Body of pancreas (tissue), 4 donors: ENCODE results near the gene IL21R. TPM values are rescaled to one million over a fixed set of nuclear protein-coding genes. Genes with fewer than 3 reads are reported as not detected.

Source experiments
- ATAC-seq: fragments of 150-250 bp; one replicate; pipeline ENCODE4 v1.9.1; 2016
- DNase-seq, 4 donors: peaks; one replicate each; pipeline ENCODE4 v3.0.0-alpha.2; 2019
- H3K27ac ChIP-seq, 4 donors: fragments of 200-600 bp; sonication (generic); 1 replicate in 3 of 4; 2 replicates in 1 of 4; pipeline versions ENCODE4 v1.5.1 to v1.6.1; 2016 to 2019; ENCODE audit warnings: mild to moderate bottlenecking in 1 of 4, mixed read lengths in 1 of 4, moderate library complexity in 1 of 4
- H3K27me3 ChIP-seq, 2 donors: fragments of 200-600 bp; sonication (generic); one replicate each; pipeline ENCODE4 v1.6.0; 2016; ENCODE audit warnings: mild to moderate bottlenecking in 1 of 2
- H3K36me3 ChIP-seq, 2 donors: fragments of 200-600 bp; sonication (generic); replicated peaks in 1 of 2; 2 replicates each; pipeline ENCODE4 v1.5.1; 2016; ENCODE audit warnings: low read depth in 2 of 2; ENCODE audit not compliant: insufficient read depth in 1 of 2
- H3K4me1 ChIP-seq: fragments of 200-600 bp; sonication (generic); one replicate; pipeline ENCODE4 v1.6.0; 2016
- H3K4me3 ChIP-seq, 2 donors: fragments of 200-600 bp; sonication (generic); 1 replicate in 1 of 2; 2 replicates in 1 of 2; pipeline ENCODE4 v1.5.1; 2016 to 2019
- H3K9me3 ChIP-seq, 3 donors: fragments of 200-600 bp; sonication (generic); 1 replicate in 2 of 3; 2 replicates in 1 of 3; pipeline ENCODE4 v1.5.1; 2016
- POLR2A ChIP-seq, 3 donors: fragments of 450-650 bp; IDR thresholded peaks; one replicate each; pipeline ENCODE4 v1.6.1; 2016; ENCODE audit warnings: antibody characterized with exemption in 3 of 3, mild to moderate bottlenecking in 2 of 3
- WGBS, 2 donors: methylation state at CpG; one replicate each; pipeline ENCODE4 v1.1.5; 2017; 5-methylcytosine and 5-hydroxymethylcytosine counted together
- intact Hi-C: fragments of 100-400 bp; cut with DNase I; formaldehyde crosslinking; loops from one replicate; pipeline ENCODE4 v1.15.1; 2023
- total RNA-seq, 2 donors: library from RNA; depleted of rRNA; stranded (reverse); fragments of >200 nt; gene quantifications; one replicate each; pipeline ENCODE4 v1.1.0, GENCODE V29; 2016
- TF ChIP-seq, protein P1 (sequence below), 7 experiments: fragments of 450-650 bp in 4 of 7; fragments of 200-600 bp in 3 of 7; sonication (generic) in 3 of 7; IDR thresholded peaks; one replicate each; pipeline ENCODE4 v1.5.1; 2016 to 2019; ENCODE audit warnings: antibody characterized with exemption in 7 of 7

The IL21R gene
- total RNA-seq, 2 donors from 2014 or later, result 0.26 TPM; not detected in 1

GRCh38 chr16:27367461-27368357 is 34.3 kb upstream of the IL21R start:
- ATAC-seq (peak; percentile 71), DNase-seq (peak; percentile 80 to 82 (median 80))
- TF ChIP-seq, protein P1, sequence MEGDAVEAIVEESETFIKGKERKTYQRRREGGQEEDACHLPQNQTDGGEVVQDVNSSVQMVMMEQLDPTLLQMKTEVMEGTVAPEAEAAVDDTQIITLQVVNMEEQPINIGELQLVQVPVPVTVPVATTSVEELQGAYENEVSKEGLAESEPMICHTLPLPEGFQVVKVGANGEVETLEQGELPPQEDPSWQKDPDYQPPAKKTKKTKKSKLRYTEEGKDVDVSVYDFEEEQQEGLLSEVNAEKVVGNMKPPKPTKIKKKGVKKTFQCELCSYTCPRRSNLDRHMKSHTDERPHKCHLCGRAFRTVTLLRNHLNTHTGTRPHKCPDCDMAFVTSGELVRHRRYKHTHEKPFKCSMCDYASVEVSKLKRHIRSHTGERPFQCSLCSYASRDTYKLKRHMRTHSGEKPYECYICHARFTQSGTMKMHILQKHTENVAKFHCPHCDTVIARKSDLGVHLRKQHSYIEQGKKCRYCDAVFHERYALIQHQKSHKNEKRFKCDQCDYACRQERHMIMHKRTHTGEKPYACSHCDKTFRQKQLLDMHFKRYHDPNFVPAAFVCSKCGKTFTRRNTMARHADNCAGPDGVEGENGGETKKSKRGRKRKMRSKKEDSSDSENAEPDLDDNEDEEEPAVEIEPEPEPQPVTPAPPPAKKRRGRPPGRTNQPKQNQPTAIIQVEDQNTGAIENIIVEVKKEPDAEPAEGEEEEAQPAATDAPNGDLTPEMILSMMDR (IDR thresholded peaks at IDR 0.05), result peak; percentile 69 to 90 (median 82)
- no peak for TF ChIP-seq POLR2A (IDR thresholded peaks at IDR 0.05)
- no peaks in the 10 kb centered on the region for H3K9me3 ChIP-seq
- H3K36me3 ChIP-seq, result peaks cover 0 to 5% of the 10 kb centered on the region in 2 donors
- intact Hi-C loops, result no loop called here
- H3K27ac ChIP-seq, result peak overlapping the region in 3 of 4 donors; percentile 9 to 65 (median 41)
- no peaks in the 10 kb centered on the region for H3K27me3 ChIP-seq
- no peak overlapping the region for H3K4me3 ChIP-seq
- WGBS, 2 donors, result 6 to 10% methylated on average over 19 to 27 of the region's 27 CpGs
- H3K4me1 ChIP-seq, result peaks cover 32% of the 10 kb centered on the region

DNA sequence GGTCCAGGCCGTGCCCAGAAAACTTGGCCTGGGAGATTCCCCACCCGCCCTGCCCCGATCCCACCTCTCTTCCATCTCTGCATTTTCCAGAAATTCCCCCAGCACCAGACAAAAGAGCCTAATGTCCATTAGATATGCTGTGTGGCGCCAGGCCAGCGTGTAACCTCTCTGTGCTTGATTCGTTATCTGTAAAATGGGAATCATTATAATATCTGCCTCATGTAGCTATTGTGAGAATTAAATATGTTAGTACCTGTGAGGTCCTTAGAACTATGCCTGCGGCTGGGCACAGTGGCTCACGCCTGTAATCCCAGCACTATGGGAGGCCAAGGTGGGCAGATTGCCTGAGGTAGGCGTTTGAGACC is 33.6 kb upstream of the IL21R start:
- WGBS, 2 donors, result 37% methylated on average over 8 to 9 of the region's 9 CpGs

GRCh38 chr16:27369806-27370205 is 32.2 kb upstream of the IL21R start:
- Histone ChIP-seq H3K9me3 (no peaks in the 10 kb centered on the region), H3K27me3 (no peaks in the 10 kb centered on the region), H3K36me3 (no peaks in the 10 kb centered on the region), H3K27ac (no peak overlapping the region), H3K4me3 (no peak overlapping the region), H3K4me1 (peaks cover 16% of the 10 kb centered on the region)
- 70 to 94% methylated on average over 3 of the region's 3 CpGs for WGBS, 2 donors
- DNase-seq (no peak), ATAC-seq (no peak)
- TF ChIP-seq, protein P1 (IDR thresholded peaks at IDR 0.05), result no peak
- TF ChIP-seq POLR2A (IDR thresholded peaks at IDR 0.05), result no peak
- intact Hi-C loops, result loop anchor here (5.0 to 10.0 kb wide), 2 partner anchors 135 to 193 kb away; no protein-coding TSS in a partner anchor

More for the DNA sequence above, 33.6 kb upstream of the IL21R start:
- Histone ChIP-seq H3K4me3 (no peak overlapping the region), H3K36me3 (peaks cover 0 to 2% of the 10 kb centered on the region in 2 donors), H3K9me3 (no peaks in the 10 kb centered on the region), H3K4me1 (peaks cover 30% of the 10 kb centered on the region), H3K27ac (no peak overlapping the region), H3K27me3 (no peaks in the 10 kb centered on the region)
- intact Hi-C loops, result no loop called here
- TF ChIP-seq POLR2A (IDR thresholded peaks at IDR 0.05), result no peak
- TF ChIP-seq, protein P1 (IDR thresholded peaks at IDR 0.05), result no peak
- ATAC-seq (no peak), DNase-seq (no peak)

GRCh38 chr16:27370318-27370717 is 31.7 kb upstream of the IL21R start:
- no peak overlapping the region for H3K4me3 ChIP-seq
- intact Hi-C loops, result loop anchor here (5.0 to 10.0 kb wide), 2 partner anchors 136 to 193 kb away; no protein-coding TSS in a partner anchor
- TF ChIP-seq, protein P1 (IDR thresholded peaks at IDR 0.05), result no peak
- no peak for TF ChIP-seq POLR2A (IDR thresholded peaks at IDR 0.05)

More at GRCh38 chr16:27370318-27370717, 31.7 kb upstream of the IL21R start:
- ATAC-seq (no peak), DNase-seq (peak in 1 of 4 donors; percentile 6)
- Histone ChIP-seq H3K27me3 (no peaks in the 10 kb centered on the region), H3K4me1 (peaks cover 11% of the 10 kb centered on the region), H3K9me3 (no peaks in the 10 kb centered on the region), H3K27ac (no peak overlapping the region), H3K36me3 (no peaks in the 10 kb centered on the region)
